Loucy (cell line): ENCODE measurements around the gene GPR75.

Experiments
- H2AFZ ChIP-seq: fragments of 200-600 bp; sonication (generic); 2 replicates; pipeline ENCODE4 v1.6.0; 2016; ENCODE audit warnings: antibody characterized with exemption, mild to moderate bottlenecking, low read length, moderate library complexity
- H3F3A ChIP-seq: fragments of 200-600 bp; 2 replicates; pipeline ENCODE4 v1.6.0; 2016; ENCODE audit warnings: antibody characterized with exemption, low read depth, mild to moderate bottlenecking
- H3K27me3 ChIP-seq: fragments of 200-600 bp; sonication (generic); 2 replicates; pipeline ENCODE4 v1.6.1; 2014; ENCODE audit warnings: low read length, mild to moderate bottlenecking; ENCODE audit not compliant: insufficient read depth, poor library complexity, severe bottlenecking
- H3K36me3 ChIP-seq: fragments of 200-600 bp; sonication (generic); 2 replicates; pipeline ENCODE4 v1.6.1; 2016; ENCODE audit warnings: low read length; ENCODE audit not compliant: insufficient read depth
- H3K4me1 ChIP-seq: fragments of 200-600 bp; sonication (generic); 2 replicates; pipeline ENCODE4 v1.5.1; 2014; ENCODE audit warnings: low read length, mild to moderate bottlenecking; ENCODE audit not compliant: insufficient read depth, poor library complexity, severe bottlenecking
- H3K4me2 ChIP-seq: fragments of 200-600 bp; sonication (generic); 2 replicates; pipeline ENCODE4 v1.6.0; 2014; ENCODE audit warnings: antibody characterized with exemption, low read length, low read depth, mild to moderate bottlenecking; ENCODE audit not compliant: poor library complexity, severe bottlenecking
- H3K4me3 ChIP-seq: fragments of 200-600 bp; sonication (generic); 2 replicates; pipeline ENCODE4 v1.5.1; 2014; ENCODE audit warnings: low read length, mild to moderate bottlenecking, mixed read lengths; ENCODE audit not compliant: poor library complexity, severe bottlenecking
- H3K79me2 ChIP-seq: fragments of 200-600 bp; sonication (generic); 2 replicates; pipeline ENCODE4 v1.6.1; 2014; ENCODE audit warnings: low read length; ENCODE audit not compliant: insufficient read depth
- H3K9ac ChIP-seq: fragments of 200-600 bp; sonication (generic); 2 replicates; pipeline ENCODE4 v1.6.0; 2014; ENCODE audit warnings: mild to moderate bottlenecking, low read depth, low read length, moderate library complexity; ENCODE audit not compliant: poor library complexity, severe bottlenecking
- H3K9me2 ChIP-seq: fragments of 200-600 bp; sonication (generic); replicated peaks from 2 replicates; pipeline ENCODE4 v1.6.1; 2016; ENCODE audit warnings: low read depth, low read length, mixed read lengths
- H3K9me3 ChIP-seq: fragments of 200-600 bp; sonication (generic); 2 replicates; pipeline ENCODE4 v1.6.1; 2014; ENCODE audit warnings: mild to moderate bottlenecking, antibody characterized with exemption, low read length, low read depth; ENCODE audit not compliant: insufficient read depth
- H4K20me1 ChIP-seq: fragments of 200-600 bp; sonication (generic); 2 replicates; pipeline ENCODE4 v1.6.0; 2014; ENCODE audit warnings: antibody characterized with exemption, low read length, mild to moderate bottlenecking; ENCODE audit not compliant: insufficient read depth, poor library complexity, severe bottlenecking
- CTCF ChIP-seq: fragments of 200-600 bp; sonication (generic); conservative IDR thresholded peaks from 2 replicates; pipeline ENCODE4 v1.5.1; 2014; ENCODE audit warnings: mild to moderate bottlenecking, antibody characterized with exemption, low read length
- EZH2phosphoT487 ChIP-seq: fragments of 200-600 bp; IDR thresholded peaks from 2 replicates; pipeline ENCODE4 v1.6.1; 2018; ENCODE audit warnings: antibody characterized with exemption, mild to moderate bottlenecking, moderate library complexity, borderline replicate concordance

The GPR75 gene

GRCh38 chr2:53821810-53822209, 38.0 kb downstream of the GPR75 start:
- no peak overlapping the region for H3K4me2 ChIP-seq
- no peaks in the 10 kb centered on the region for H3K4me1 ChIP-seq
- no peaks in the 10 kb centered on the region for H3K9me2 ChIP-seq
- H3K4me3 ChIP-seq: no peak overlapping the region
- H3K27me3 ChIP-seq: no peaks in the 10 kb centered on the region
- no peaks in the 10 kb centered on the region for H3K9me3 ChIP-seq
- H2AFZ ChIP-seq: no peak overlapping the region
- H3K9ac ChIP-seq: no peak overlapping the region
- no peaks in the 10 kb centered on the region for H3F3A ChIP-seq
- no peaks in the 10 kb centered on the region for H4K20me1 ChIP-seq
- H3K36me3 ChIP-seq: peaks cover 29% of the 10 kb centered on the region; the same call in 1 of the 2 replicates
- TF ChIP-seq EZH2phosphoT487 (no peak), CTCF (no peak)
- H3K79me2 ChIP-seq: no peaks in the 10 kb centered on the region

- Histone ChIP-seq H3K4me1 (no peaks in the 10 kb centered on the region), H3K27me3 (no peaks in the 10 kb centered on the region), H3K9ac (no peak overlapping the region), H2AFZ (no peak overlapping the region), H3F3A (no peaks in the 10 kb centered on the region), H3K9me2 (no peaks in the 10 kb centered on the region), H4K20me1 (no peaks in the 10 kb centered on the region), H3K36me3 (peaks cover 36% of the 10 kb centered on the region; the same call in 1 of the 2 replicates), H3K4me2 (no peak overlapping the region), H3K79me2 (no peaks in the 10 kb centered on the region), H3K9me3 (no peaks in the 10 kb centered on the region), H3K4me3 (no peak overlapping the region)
- TF ChIP-seq EZH2phosphoT487: no peak
- TF ChIP-seq CTCF: no peak
These were observed 39.1 kb downstream of the GPR75 start for GRCh38 chr2:53820711-53821110.

- no peak for TF ChIP-seq CTCF
- TF ChIP-seq EZH2phosphoT487: no peak
- H3K9ac ChIP-seq: no peak overlapping the region
- H3F3A ChIP-seq: no peaks in the 10 kb centered on the region
- no peak overlapping the region for H3K4me2 ChIP-seq
- H3K36me3 ChIP-seq: peaks cover 43% of the 10 kb centered on the region; the same call in 1 of the 2 replicates
- no peaks in the 10 kb centered on the region for H3K79me2 ChIP-seq
- no peak overlapping the region for H3K4me3 ChIP-seq
- no peaks in the 10 kb centered on the region for H3K9me3 ChIP-seq
- no peak overlapping the region for H2AFZ ChIP-seq
- H3K27me3 ChIP-seq: no peaks in the 10 kb centered on the region
- no peaks in the 10 kb centered on the region for H3K9me2 ChIP-seq
- H3K4me1 ChIP-seq: no peaks in the 10 kb centered on the region
- no peaks in the 10 kb centered on the region for H4K20me1 ChIP-seq
These were observed 39.7 kb downstream of the GPR75 start for GRCh38 chr2:53820048-53820447.
